Measurements from ENCODE around the gene IGF2BP2. TPM values are rescaled to one million over a fixed set of nuclear protein-coding genes. Genes with fewer than 3 reads are reported as not detected.
A peak's percentile ranks its signal among the peaks of the same experiment; 100 is the strongest.
"Not testable (repeated sequence)": the region's sequence is repeated elsewhere in the genome, so short reads cannot be mapped to it uniquely, and the experiment has no call there.

Gene IGF2BP2
- polyA plus RNA-seq = not detected

DNA sequence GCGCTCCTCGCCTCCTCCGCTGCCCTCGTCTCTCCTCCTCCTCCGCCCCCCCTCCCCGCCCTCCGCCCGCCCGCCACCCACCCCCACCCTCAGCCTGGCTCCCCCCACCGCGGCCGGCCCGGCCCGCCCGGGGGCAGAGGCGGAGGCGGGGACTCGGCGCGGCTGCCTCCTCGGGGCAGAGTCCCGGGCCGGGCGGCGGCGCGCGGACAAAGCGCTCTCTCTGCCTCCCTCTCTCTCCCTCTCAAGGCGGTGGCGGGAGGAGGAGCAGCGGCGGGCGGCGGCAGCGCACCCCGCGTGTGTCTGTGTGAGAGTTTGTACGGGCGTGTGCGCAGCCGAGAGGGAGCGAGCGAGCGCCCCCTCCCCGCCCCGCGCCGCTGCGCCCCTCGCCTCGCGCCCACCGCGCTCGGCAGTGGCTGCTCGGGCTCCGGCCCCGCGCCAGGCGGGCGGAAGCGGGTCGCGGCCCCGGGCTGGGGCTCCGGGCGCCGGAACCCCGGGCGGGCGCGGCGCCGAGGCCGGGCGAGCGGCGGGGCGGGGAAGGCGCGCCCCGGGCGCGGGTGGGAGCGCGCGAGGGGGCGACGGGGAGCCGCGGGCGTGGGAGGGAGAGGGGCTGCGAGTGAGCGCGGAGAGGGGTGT, at the start of gene IGF2BP2:
TSS of gene IGF2BP2 (minus strand) at position 37 of the 633 bp plus-strand sequence. CDS start 82 bp downstream, outside the sequence.
- Mint-ChIP-seq H3K27ac (no peak within 1 kb of the TSS), H3K36me3 (no peaks in the 10 kb centered on the region), H3K4me3 (peak within 1 kb of the TSS; percentile 85 to 94 (median 90)), H3K9me3 (peaks cover 0 to 1% (median 0%) of the 10 kb centered on the region in 3 donors), H3K27me3 (peaks cover 50% of the 10 kb centered on the region), H3K4me1 (peaks cover 7 to 18% (median 9%) of the 10 kb centered on the region in 3 donors)

DNA sequence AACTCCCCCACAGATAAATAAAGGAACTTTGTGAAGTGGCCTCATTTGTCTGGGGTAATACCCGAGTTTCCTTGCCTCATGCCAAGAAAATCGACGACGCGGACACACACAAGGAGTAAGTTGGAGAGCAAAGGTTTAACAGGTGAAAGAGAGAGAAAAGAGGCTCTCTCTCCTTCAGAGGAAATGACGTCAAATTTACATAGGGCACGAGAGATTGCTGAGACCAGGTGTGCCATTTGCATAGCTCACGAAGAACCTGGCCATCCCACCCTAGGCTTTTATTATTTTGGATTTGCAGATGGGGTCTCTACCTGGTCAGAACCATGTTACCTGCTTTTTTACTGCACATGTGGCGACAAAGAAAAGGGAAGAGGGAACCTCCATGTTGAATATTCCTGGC, 49.3 kb upstream of the IGF2BP2 start:
- no peaks in the 10 kb centered on the region for H3K36me3 Mint-ChIP-seq
- H3K4me1 Mint-ChIP-seq = peaks cover 0 to 4% (median 2%) of the 10 kb centered on the region in 3 donors
- H3K9me3 Mint-ChIP-seq = no peaks in the 10 kb centered on the region
- no peak overlapping the region for H3K4me3 Mint-ChIP-seq
- peaks cover 9% of the 10 kb centered on the region for H3K27me3 Mint-ChIP-seq
- no peak overlapping the region for H3K27ac Mint-ChIP-seq

DNA sequence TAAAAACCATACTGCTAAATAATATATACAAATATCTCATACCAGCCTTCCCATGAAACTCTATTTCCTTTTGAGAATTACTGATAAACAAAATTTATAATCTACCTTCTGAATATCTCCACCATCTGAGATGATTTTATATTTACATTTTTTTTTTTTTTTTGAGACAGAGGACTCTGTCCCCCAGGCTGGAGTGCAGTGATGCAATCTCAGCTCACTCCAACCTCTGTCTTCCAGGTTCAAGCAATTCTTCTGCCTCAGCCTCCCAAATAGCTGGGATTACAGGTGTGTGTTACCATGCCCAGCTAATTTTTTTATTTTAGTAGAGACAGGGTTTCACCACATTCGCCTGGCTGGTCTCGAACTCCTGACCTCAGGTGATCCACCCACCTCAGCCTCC, 42.8 kb upstream of the IGF2BP2 start:
- Mint-ChIP-seq H3K9me3 (no peaks in the 10 kb centered on the region), H3K4me1 (no peaks in the 10 kb centered on the region), H3K27me3 (peaks cover 9% of the 10 kb centered on the region), H3K27ac (no peak overlapping the region), H3K4me3 (no peak overlapping the region), H3K36me3 (no peaks in the 10 kb centered on the region)

DNA sequence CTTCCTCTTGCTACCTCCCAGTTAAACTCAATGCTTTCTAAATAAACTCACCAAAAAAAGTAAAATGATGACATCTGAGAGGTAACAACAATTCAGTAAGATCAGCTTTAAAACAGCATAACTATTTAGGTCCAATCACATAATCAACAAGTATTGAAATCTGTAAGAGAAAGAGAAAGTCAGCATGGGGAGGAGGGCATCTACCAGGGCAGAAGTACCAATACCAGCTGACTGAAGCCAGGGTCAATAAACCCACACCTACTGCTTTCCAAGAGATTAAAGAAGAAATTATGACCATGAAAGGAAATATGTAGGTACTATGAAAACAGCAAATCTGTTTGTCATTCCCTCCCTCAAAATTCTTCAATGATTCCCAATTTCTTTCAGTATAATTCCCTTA, 42.2 kb upstream of the IGF2BP2 start:
- Mint-ChIP-seq H3K36me3 (no peaks in the 10 kb centered on the region), H3K4me3 (no peak overlapping the region), H3K27me3 (peaks cover 9% of the 10 kb centered on the region), H3K9me3 (no peaks in the 10 kb centered on the region), H3K4me1 (no peaks in the 10 kb centered on the region), H3K27ac (no peak overlapping the region)

DNA sequence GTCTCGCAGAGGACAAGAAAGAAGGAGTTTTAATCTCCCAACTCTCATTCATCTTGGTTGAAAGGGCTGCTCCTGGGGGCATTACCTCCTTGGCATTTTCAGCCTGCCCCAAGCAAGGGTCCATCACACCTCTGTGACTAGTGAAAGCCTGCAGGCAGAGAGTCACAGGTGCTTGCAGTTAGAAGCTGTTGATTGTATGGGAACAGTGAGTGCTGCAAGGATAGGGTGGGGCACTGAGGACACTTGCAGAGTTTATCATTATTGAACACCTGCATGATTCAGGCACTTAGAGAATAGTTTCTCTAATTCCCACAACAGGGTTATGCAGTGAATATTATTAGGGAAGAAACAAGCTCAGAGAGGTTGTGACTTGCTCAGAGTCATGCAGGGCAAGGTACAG, 41.7 kb upstream of the IGF2BP2 start:
- Mint-ChIP-seq H3K9me3 (no peaks in the 10 kb centered on the region), H3K4me3 (no peak overlapping the region), H3K4me1 (no peaks in the 10 kb centered on the region), H3K36me3 (no peaks in the 10 kb centered on the region), H3K27ac (no peak overlapping the region), H3K27me3 (peaks cover 9% of the 10 kb centered on the region)

DNA sequence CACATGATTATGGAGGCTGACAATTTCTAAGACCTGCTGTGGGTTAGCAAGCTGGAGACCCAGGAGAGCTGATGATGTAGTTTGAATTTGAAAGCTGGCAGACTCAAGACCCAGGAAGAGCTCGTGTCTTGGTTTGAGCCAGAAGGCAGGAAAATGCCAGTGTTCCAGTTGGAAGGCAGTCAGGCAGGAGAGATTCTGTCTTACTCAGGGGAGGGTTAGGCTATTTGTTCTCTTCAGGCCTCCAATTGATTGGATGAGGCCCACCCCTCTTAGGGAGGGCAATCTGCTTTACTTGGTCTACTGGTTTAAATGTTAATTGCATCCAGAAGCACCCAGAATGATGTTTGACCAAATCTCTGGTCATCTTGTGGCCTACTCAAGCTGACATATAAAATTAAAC, 40.4 kb upstream of the IGF2BP2 start:
- no peaks in the 10 kb centered on the region for H3K9me3 Mint-ChIP-seq
- H3K36me3 Mint-ChIP-seq = no peaks in the 10 kb centered on the region
- no peaks in the 10 kb centered on the region for H3K4me1 Mint-ChIP-seq
- H3K27ac Mint-ChIP-seq = peak overlapping the region in 1 of 3 donors; percentile 73
- H3K27me3 Mint-ChIP-seq = peaks cover 9% of the 10 kb centered on the region
- no peak overlapping the region for H3K4me3 Mint-ChIP-seq

DNA sequence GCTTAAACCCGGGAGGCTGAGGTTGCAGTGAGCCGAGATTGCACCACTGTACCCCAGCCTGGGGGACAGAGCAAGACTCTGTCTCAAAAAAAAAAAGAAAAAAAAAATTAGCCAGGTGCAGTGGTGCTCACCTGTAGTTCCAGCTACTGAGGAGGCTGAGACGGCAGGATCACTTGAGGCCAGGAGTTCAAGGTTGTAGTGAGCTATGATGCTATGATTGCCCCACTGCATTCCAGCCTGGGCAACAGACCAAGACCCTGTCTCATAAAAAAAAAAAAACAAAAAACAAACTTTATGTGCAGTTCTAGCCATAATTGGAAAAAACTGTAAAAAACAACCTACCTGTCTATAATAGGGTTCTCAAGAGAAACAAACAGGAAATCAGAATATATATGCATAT, 39.9 kb upstream of the IGF2BP2 start:
- no peak overlapping the region for H3K27ac Mint-ChIP-seq
- peaks cover 8% of the 10 kb centered on the region for H3K27me3 Mint-ChIP-seq
- H3K4me3 Mint-ChIP-seq = no peak overlapping the region
- no peaks in the 10 kb centered on the region for H3K9me3 Mint-ChIP-seq
- H3K36me3 Mint-ChIP-seq = no peaks in the 10 kb centered on the region
- H3K4me1 Mint-ChIP-seq = no peaks in the 10 kb centered on the region

DNA sequence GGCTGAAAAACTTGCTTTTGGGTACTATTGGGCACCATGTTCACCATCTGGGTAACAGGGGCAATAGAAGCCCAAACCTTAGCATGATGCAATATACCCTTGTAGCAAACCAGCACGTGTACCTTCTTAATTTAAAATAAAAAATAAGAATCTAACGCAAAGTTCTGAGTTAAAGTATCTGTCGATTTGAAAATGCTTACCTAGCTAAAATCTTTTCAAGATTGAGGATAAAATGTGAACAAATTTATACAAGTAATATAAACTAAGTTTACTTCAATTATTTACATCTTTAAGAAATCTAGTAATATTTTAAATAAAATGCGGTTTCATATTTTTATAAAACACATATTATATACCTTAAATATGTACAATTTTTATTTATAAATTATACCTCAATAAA, 38.1 kb upstream of the IGF2BP2 start:
- no peaks in the 10 kb centered on the region for H3K4me1 Mint-ChIP-seq
- no peaks in the 10 kb centered on the region for H3K36me3 Mint-ChIP-seq
- H3K9me3 Mint-ChIP-seq = no peaks in the 10 kb centered on the region
- H3K4me3 Mint-ChIP-seq = no peak overlapping the region
- peaks cover 2% of the 10 kb centered on the region for H3K27me3 Mint-ChIP-seq
- no peak overlapping the region for H3K27ac Mint-ChIP-seq

DNA sequence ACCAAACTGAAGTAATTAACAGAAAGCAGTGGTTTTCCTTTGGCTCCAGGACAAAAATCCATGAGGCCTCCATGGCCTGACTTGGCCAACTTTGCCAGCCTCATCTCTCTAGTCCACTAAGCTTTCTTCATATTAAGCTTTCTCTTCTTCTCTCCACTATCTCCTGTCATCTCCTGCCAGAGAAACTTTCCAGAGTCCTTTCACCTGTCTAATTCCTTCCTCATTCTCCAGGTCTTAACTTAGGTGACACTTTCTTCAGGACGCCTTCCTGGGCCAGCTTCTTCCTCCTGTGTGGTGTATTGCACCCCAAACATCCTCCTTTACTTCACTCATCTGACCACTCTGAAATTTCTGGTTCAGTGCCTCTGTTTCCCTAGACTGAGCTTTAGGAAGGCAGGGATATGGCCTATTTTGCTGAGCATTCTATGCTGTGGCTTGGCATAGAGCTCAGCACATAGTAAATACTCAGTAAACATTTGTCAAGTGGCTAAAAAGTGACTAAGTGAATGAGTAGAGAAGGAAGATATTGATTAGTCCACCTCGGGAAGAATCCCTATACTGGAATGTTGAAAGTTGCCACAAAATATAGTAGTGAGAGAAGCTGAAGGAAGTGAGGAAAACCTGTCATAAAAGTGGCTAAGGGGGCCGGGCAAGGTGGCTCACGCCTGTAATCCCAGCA, 34.6 kb upstream of the IGF2BP2 start:
- Mint-ChIP-seq H3K9me3 (peaks cover 3 to 13% (median 9%) of the 10 kb centered on the region in 3 donors), H3K4me1 (no peaks in the 10 kb centered on the region), H3K27me3 (no peaks in the 10 kb centered on the region), H3K36me3 (peaks cover under 1% of the 10 kb centered on the region), H3K27ac (no peak overlapping the region), H3K4me3 (no peak overlapping the region)

DNA sequence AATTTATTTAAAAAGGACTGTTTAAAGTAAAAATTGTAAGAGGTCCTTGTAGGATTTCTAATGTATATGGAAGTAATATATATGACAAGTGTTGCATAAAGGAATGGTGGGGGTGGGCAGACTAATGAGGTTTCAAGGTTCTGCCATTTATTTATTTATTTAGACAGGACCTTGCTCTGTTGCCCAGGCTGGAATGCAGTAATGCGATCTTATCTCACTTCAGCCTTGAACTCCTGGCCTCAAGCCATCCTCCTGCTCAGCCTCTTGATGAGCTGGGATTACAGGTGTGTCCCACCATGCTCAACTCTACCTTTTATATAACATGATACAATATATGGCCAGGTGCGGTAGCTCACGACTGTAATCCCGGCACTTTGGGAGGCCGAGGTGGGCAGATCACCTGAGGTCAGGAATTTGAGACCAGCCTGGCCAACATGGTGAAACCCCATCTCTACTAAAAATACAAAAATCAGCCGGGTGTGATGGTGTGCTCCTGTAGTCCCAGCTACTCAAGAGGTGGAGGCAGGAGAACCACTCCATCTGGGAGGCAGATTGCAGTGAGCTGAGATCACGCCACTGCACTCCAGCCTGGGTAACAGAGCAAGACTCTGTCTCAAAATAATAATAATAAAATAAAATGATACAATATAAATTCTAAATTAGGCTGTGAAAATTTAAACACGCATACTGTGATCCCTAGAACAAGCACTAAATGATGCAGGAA, 33.8 kb upstream of the IGF2BP2 start:
- H3K4me3 Mint-ChIP-seq = no peak overlapping the region
- no peak overlapping the region for H3K27ac Mint-ChIP-seq
- H3K4me1 Mint-ChIP-seq = no peaks in the 10 kb centered on the region
- no peaks in the 10 kb centered on the region for H3K27me3 Mint-ChIP-seq
- peaks cover 1% of the 10 kb centered on the region for H3K36me3 Mint-ChIP-seq
- H3K9me3 Mint-ChIP-seq = peaks cover 3 to 13% (median 9%) of the 10 kb centered on the region in 3 donors

DNA sequence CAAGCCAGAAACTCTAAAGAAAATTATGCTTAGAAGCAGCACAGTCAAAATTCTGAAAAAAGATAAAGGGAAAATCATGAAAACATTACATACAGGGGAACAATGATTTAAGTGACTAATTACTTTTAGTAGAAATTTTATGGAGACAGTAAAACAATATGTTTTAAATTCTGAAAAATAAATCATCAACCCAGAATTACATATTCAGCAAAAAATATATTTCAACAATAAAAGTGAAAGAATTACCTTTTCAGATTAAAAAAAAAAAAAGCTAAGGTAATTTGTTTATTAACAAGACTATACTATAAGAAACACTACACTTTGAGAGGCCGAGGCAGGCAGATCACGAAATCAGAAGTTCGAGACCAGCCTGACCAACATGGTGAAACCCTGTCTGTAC, 32.4 kb upstream of the IGF2BP2 start:
- Mint-ChIP-seq H3K27ac (no peak overlapping the region), H3K27me3 (no peaks in the 10 kb centered on the region), H3K4me3 (no peak overlapping the region), H3K36me3 (peaks cover 1% of the 10 kb centered on the region), H3K4me1 (no peaks in the 10 kb centered on the region), H3K9me3 (peaks cover 3 to 13% (median 9%) of the 10 kb centered on the region in 3 donors)

DNA sequence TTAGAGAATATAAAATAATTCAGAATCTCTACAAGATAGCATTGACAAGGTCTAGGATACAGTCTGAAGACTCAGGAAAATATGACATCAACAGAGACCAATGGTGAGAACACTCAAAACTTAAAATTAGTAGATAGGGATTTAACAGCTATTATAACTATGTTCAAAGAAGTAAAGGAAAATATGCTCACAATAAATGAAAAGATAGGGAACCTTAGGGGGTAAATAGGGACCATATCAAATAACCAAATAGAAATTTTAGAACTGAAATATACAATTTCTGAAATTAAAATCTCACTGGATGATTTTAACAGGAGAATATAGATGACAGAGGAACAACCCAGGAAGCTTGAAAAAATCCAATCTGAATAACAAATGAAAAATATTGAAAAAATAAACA, 31.8 kb upstream of the IGF2BP2 start:
- H3K4me1 Mint-ChIP-seq = no peaks in the 10 kb centered on the region
- H3K27me3 Mint-ChIP-seq = no peaks in the 10 kb centered on the region
- H3K9me3 Mint-ChIP-seq = peaks cover 3 to 13% (median 9%) of the 10 kb centered on the region in 3 donors
- no peak overlapping the region for H3K4me3 Mint-ChIP-seq
- no peak overlapping the region for H3K27ac Mint-ChIP-seq
- peaks cover 1% of the 10 kb centered on the region for H3K36me3 Mint-ChIP-seq

DNA sequence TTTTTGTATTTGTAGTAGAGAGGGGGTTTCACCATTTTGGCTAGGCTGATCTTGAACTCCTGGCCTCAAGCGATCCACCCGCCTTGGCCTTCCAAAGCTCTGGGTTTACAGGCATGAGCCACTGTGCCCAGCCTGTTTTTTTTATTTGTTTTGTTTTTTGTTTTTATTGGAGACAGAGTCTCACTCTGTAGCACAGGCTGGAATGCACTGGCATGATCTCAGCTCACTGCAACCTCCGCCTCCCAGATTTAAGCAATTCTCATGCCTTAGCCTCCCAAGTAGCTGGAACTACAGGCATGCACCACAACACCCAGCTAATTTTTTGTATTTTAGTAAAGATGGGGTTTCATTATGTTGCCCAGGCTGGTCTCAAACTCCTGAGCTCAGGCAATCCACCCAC, 28.9 kb upstream of the IGF2BP2 start:
- not testable (repeated sequence) for H3K36me3 Mint-ChIP-seq, H3K27ac Mint-ChIP-seq, H3K4me3 Mint-ChIP-seq, H3K4me1 Mint-ChIP-seq, H3K27me3 Mint-ChIP-seq
- H3K9me3 Mint-ChIP-seq = peaks cover 3 to 13% (median 9%) of the 10 kb centered on the region in 3 donors

DNA sequence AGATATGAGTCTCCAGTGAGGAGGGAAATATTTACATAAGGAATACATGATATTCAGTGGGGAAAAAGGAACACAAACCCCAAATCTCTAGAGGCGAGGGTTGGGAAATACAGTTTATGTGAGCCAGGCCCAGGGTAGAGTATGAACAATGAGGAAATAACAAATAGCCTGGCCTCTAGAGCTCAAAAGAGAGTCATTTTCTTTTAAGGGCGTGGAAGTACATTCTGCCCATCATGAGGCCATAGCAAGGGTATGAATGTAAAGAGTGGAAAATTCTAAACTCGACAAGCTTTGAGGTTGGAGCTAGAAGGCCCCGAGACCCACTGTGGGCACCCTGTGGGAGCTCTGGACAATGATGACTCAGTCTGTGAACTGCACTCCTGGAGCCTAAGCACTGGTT, 27.8 kb upstream of the IGF2BP2 start:
- Mint-ChIP-seq H3K4me1 (no peaks in the 10 kb centered on the region), H3K27ac (no peak overlapping the region)

DNA sequence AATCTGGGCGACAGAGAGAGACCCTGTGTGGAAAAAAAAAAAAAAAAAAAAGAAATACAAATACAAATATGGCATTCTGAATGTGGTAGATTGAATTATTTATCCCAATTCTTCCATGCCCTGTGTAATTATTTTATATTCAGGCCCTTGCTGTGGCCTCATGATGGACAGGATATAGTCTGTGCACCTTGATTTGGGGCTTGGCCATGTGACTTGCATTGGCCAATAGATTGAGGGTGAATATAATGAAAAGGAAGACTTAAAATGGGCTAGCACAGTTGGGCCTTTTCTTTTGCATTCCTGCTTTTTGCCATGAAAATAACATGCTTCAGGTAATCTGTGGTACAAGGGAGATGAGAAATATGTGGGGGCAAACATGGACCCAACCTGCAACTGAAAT, 27.1 kb upstream of the IGF2BP2 start:
- Mint-ChIP-seq H3K36me3 (peaks cover 3% of the 10 kb centered on the region), H3K27me3 (peaks cover 3% of the 10 kb centered on the region), H3K4me1 (no peaks in the 10 kb centered on the region), H3K4me3 (no peak overlapping the region), H3K27ac (no peak overlapping the region), H3K9me3 (peaks cover 3 to 11% (median 6%) of the 10 kb centered on the region in 3 donors)

More for the DNA sequence above, 27.8 kb upstream of the IGF2BP2 start:
- Mint-ChIP-seq H3K9me3 (peaks cover 3 to 13% (median 9%) of the 10 kb centered on the region in 3 donors), H3K36me3 (peaks cover 3% of the 10 kb centered on the region), H3K27me3 (no peaks in the 10 kb centered on the region), H3K4me3 (no peak overlapping the region)

All from IgD-negative memory B cell (primary cell).